ENCODE data around the gene TDRKH. TPM values are rescaled to one million over a fixed set of nuclear protein-coding genes. Genes with fewer than 3 reads are reported as not detected.
"Not testable (repeated sequence)": the region's sequence is repeated elsewhere in the genome, so short reads cannot be mapped to it uniquely, and the experiment has no call there.

Gene TDRKH
- total RNA-seq, 1 experiment from 2014 or later = 10.8 TPM

GRCh38 chr1:151762941-151763921, 27.1 kb downstream of the TDRKH start, which contains the start of gene MRPL9:
Gene MRPL9, minus strand, starts transcription at chr1:151763496. Its CDS starts 17 bp downstream, at chr1:151763479.
- DNase-seq (ENCODE audit: low read depth) = peak; percentile 80

DNA sequence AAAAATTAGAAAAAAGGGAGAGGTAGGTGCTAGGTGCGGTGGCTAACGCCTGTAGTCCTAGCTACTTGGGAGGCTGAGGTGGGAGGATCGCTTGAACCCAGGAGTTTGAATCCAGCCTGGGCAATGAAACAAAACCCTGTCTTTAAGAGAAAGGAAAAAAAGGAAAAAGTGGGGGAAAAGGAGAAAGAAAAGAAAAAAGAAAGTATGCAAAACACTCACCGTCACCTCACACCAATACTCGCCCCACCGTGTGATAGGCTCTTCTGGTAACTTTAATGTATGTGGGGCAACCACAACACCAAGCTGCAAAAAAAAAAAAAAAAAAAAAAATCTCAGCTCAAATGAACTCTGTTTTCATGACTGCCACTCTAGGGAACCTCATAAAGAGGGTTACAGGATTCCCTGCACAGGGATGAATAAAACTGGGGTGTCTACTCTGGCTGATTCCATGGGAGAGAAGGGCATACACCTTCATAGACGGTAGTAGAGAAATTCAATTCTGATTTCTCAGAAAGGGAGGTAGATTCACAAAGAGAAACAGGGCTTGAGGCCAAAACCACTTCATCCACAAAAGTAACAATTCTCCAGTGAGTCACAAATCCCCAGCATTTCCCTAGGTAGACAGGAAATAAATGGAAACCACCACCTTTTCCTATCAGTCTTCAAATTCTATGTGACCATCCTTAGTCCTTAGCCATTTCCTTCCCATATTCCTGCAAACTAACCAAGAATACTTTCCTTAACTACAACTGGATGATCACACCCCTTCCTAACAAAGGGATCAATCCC, 29.5 kb downstream of the TDRKH start:
- DNase-seq (ENCODE audit: low read depth) = peak; percentile 77

- peak; percentile 24 for DNase-seq (ENCODE audit: low read depth)
Measured at GRCh38 chr1:151759241-151759640, 31.1 kb downstream of the TDRKH start.

DNA sequence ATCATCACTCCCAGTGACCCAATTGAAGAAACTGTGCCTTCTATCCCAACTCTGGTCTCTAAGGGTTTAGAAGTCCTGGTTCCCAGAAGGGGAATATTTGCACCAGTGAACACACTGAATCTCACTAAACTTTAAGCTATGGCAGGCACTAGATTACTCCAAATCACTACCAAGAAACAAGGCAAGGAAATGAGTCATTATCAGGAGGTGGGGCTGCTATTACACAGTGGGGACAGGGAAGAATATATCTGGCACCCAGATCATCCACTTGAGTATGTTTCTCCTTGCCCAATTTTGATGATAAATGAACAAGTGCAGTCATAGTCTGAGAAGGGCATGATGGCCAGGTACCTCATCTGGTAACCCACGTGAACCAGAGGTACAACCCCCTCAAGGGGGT, 34.0 kb downstream of the TDRKH start:
- DNase-seq (ENCODE audit: low read depth) = peak; percentile 59

DNA sequence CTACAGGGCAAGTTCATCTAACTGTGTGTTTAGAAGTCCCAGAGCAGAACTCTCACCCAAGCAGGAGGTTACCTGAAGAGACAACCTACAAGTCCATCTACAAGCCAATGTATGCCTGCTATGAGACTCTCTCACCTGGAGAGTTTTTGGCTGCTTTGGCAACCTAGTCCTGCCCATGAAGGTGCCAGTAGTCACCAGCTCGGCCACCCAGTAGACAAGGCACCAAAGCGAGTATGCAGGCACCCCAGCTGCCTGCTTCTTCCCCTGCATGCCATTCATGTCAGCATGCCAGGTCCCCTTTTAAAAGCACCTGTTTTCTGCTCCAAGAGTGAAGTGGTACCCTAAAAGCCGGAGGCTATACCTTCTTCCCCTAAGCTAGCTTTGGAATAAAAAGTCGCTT, 48.8 kb downstream of the TDRKH start:
- DNase-seq (ENCODE audit: low read depth) = no peak

DNA sequence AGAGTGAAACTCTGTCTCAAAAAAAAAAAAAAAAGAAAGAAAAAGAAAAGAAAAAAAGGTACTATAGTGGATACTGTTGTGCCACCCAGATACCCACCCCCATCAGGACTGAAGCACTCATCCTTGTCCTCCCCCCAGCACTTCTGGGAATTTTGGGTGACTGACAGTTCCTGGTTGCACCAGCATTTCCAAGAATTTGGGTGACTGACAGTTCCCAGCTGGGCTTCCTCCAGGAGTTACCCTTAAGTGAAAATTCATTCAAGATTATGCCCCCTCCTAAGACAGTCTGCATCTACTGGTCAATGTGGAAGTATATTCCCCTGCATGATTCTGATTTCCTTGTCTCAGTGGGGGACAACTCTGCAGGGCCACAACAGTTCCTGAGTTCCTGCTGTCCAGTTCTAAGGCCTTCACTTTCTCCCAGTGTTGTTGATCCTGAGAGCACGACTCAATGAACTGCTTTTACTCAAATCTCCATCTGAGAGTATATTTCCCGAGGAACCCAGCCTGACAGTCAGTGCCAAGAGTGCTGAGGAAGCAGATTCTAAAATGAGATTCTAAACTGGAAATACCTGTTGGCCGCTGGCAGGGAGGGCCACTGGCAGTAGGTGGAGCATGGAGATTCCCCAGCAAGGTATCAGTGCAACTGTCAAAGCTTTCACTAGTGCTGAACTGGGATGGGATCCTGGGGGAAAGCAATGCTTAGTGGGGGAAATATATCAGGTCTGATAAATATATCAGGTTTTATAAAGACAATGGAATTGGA, 50.5 kb downstream of the TDRKH start:
- no peak for DNase-seq (ENCODE audit: low read depth)

DNA sequence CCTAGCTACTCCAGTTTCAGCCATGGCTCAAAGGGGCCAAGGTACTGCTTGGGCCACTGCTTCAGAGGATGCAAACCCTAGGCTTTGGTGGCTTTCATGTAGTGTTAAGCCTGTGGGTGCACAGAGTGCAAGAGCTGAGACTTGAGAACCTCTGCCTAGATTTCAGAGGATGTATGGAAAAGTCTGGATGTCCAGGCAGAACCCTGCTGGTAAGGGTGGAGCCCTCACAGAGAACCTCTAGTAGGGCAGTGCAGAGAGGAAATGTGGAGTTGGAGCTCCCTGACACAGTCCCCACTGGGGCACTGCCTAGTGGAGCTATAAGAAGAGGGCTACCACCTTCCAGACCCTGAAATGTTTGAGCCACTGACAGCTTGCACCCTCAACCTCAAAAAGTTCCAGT, 52.8 kb downstream of the TDRKH start:
- no peak for DNase-seq (ENCODE audit: low read depth)

GRCh38 chr1:151737026-151737425, 53.3 kb downstream of the TDRKH start:
- DNase-seq (ENCODE audit: low read depth) = no peak

DNA sequence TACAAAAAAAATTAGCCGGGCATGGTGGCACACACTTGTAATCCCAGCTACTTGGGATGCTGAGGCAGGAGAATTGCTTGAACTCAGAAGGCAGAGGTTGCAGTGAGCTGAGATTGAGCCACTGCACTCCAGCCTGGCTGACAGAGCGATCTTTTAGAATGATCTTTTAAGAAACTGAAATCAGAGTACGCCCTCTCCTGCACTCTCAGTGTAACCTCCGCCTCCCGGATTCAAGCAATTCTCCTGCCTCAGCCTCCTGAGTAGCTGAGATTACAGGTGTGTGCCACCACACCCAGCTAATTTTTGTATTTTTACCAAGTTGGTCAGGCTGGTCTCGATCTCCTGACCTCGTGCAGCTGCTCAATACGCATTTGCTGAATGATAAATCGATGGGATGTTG, 56.3 kb downstream of the TDRKH start:
- DNase-seq (ENCODE audit: low read depth) = not testable (repeated sequence)

DNA sequence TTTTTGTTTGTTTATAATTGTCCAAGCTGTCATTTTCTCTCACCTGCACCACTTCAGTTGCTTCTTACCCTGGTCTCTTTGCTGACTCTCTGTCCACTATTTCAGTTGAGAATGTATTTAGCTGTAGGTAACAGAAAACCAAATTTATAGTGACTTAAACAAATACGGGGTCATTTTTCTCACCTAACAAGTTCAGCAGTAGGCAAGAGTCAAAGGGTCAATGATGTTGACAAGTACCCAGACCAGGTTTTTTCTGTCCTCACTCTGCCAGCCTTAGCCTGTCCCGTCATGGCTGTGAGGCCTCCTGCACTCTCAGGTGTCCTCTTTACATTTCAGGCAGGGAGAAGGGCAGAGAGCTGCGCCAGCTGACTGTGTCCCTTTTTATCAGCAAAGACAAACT, 57.2 kb downstream of the TDRKH start:
- no peak for DNase-seq (ENCODE audit: low read depth)

GRCh38 chr1:151729966-151730291, 60.4 kb downstream of the TDRKH start:
- DNase-seq (ENCODE audit: low read depth) = no peak

DNA sequence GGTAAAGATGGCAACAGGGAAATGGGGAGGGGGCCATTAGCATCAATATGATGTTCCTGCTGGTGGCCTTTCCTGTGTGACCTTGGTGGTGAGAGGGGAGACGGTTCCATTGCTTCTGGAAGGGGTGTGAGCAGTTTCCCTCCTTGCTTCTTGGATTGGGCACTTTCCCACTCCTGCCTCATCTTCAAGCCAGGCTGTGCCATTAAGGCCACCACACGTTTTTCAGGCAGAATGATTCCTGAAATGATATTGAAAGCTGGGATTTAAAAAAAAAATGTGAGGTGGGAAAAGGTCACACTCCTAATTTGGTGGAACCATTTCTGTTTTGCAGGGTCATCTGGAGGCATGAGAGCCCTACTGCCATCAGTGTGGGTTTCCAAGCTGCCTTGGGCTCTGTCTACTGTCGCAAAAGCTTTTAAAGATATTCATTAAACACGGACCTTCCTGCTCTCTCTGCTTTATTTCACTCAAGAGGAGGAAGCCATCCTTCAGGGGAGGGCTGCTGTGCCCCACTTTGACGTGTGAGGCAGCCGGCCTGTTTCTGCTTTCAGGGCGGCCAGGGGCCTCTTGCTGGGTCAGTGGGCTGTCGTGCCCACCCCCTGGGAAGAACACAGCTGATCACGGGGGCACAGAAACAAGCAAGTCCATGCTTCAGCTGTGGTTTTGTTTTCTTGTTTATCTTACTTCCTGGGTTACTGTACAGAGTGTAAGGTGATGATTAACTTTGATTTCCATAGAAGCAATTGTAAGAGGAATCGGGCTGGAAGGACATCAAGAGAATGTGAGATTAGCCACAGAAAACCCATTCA, 60.9 kb downstream of the TDRKH start:
- no peak for DNase-seq (ENCODE audit: low read depth)

GRCh38 chr1:151728151-151729054, 61.9 kb downstream of the TDRKH start:
- no peak for DNase-seq (ENCODE audit: low read depth)

GRCh38 chr1:151723726-151724370, 66.5 kb downstream of the TDRKH start:
- no peak for DNase-seq (ENCODE audit: low read depth)

Other genes with a start within 250 kb of the TDRKH start
- gene SNX27, start 178.4 kb downstream of the TDRKH start, total RNA-seq (2014; rRNA removed; shearing (Covaris generic)) = 22.4 and 29.1 TPM in 2 replicates
- not detected in 2 replicates for gene CELF3, start 73.7 kb downstream of the TDRKH start, total RNA-seq (2014; rRNA removed; shearing (Covaris generic))
- gene RIIAD1, start 69.0 kb downstream of the TDRKH start, total RNA-seq (2014; rRNA removed; shearing (Covaris generic)) = not detected in 2 replicates
- 103 and 173 TPM in 2 replicates for gene MRPL9, start 27.0 kb downstream of the TDRKH start, total RNA-seq (2014; rRNA removed; shearing (Covaris generic))
- gene LINGO4, start 14.9 kb upstream of the TDRKH start, total RNA-seq (2014; rRNA removed; shearing (Covaris generic)) = not detected in 2 replicates
- gene RORC, start 41.3 kb upstream of the TDRKH start, total RNA-seq (2014; rRNA removed; shearing (Covaris generic)) = 0.44 TPM in 1 of 2 replicates, not detected in the other
- gene C2CD4D, start 49.3 kb upstream of the TDRKH start, total RNA-seq (2014; rRNA removed; shearing (Covaris generic)) = not detected in 2 replicates
- gene THEM5, start 63.2 kb upstream of the TDRKH start, total RNA-seq (2014; rRNA removed; shearing (Covaris generic)) = not detected in 2 replicates
- gene THEM4, start 119.0 kb upstream of the TDRKH start, total RNA-seq (2014; rRNA removed; shearing (Covaris generic)) = 8.2 and 11.7 TPM in 2 replicates
- gene S100A10, start 203.4 kb upstream of the TDRKH start, total RNA-seq (2014; rRNA removed; shearing (Covaris generic)) = 120 and 154 TPM in 2 replicates
- gene S100A11, start 246.5 kb upstream of the TDRKH start, total RNA-seq (2014; rRNA removed; shearing (Covaris generic)) = 784 and 824 TPM in 2 replicates

Data from M059J (cell line).